COLO668 (cell line): ENCODE measurements around the gene ADAMTS2.

Experiments used
- DNase-seq: peaks from one replicate; lab custom pipeline; 2025; ENCODE audit not compliant: unreplicated experiment; lab: John Stamatoyannopoulos, UW

ADAMTS2 gene

DNA sequence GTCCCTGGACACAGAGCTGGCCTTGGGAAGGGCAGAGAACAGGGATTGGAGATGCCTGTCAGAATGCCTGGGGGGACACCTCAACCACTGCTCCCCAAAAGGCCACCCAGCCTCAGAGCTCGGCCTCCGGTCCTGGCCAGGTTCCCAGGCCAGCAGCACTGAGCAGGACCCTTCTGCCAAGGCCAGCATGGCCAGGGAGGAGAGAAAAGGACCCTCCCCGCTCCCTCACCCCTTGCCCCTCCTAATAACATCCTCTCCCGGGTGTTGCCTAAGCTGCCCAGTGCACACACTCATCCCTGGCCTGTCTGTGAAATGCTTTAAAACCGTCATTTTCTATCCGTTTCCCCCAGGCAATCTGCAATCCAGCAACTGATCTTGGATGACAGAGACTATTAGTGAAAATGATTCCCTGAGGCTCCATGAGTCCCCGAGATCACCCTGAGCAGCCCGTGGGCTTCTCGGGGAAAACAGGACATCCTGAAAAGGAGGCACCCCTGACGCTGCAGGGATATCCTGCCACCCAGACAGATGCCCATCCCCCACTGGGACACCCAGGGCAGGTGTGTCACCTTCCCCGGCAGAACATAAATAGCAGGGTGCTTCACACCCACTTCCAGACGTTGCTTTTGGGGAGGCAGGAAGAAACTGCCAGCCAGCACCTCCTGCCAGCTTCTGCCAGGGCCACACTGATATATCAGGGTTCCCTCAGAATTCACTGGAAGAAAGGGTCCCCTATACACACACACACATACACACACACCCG is 75.3 kb downstream of the ADAMTS2 start:
- no peak for DNase-seq

DNA sequence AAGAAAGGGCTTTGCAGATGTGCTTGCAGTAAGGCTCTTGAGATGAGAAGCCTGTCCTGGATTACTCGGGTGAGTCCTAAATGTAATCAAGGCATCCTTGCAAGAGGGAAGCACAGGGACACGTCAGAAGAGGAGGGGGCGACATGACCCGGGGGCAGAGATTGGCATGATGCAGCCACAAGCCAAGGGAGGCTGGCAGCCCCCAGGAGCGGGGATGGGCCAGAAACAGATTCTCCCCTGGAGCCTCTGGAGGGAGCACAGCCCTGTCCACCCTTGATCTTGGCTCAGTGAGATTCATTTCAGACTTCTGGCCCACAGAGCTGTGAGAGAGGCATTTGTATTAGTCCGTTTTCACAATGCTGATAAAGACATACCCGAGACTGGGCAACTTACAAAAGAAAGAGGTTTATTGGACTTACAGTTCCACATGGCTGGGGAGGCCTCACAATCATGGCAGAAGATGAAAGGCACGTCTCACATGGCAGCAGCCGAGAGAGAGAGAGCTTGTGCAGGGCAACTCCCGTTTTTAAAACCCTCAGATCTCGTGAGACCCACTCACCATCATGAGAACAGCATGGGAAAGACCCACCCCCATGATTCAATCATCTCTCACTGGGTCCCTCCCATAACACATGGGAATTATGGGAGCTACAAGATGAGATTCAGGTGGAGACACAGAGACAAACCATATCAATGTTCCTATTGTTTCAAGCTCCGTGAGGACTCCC is 76.1 kb downstream of the ADAMTS2 start:
- DNase-seq, result no peak

DNA sequence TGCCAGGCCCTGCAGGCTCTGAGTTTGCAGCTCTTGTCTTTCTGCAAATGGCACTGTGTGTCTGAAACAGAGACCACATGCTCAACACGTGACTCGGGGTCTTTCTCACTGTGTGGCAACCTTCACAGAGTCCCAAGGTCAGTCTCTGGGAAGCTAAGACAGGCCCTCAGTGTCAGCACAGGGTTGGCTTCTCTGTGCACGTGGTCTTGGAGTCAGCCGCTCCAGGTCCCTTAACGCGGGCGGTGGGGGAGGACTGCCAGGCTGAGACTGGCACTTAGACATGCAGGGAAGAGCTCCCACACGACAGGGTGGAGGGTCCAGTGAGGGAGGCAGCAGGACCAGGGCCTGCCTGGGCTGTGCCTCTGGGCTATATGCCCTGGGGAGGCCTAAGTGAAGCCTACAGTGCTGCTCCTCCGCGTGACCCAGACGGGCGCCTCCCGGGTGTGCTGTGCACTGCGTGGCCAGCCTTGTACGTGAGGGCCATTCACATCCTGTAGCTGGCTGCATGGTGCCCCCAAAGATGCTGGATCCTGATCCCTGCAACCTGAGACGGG is 76.8 kb downstream of the ADAMTS2 start:
- no peak for DNase-seq

DNA sequence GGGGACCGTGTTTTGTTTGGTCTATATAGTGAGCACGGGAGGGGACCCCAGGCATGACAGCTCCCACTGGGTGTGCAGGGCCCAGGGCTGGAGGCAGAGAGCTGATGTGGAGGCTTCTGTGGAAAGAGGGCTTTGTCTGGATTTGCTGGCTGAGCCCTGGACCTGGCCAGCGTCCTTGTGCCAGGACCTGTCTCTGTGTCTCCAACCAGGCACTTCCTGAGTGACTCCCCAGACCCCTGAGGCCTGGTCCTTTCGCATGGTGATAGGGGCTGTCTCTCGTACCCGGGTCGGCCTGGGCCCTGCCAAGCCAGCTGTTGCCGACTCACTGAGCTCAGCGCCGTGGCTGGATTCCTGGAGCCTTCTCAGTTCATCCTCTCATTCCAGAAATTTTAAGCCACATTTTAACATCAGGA is 77.6 kb downstream of the ADAMTS2 start:
- DNase-seq, result no peak

DNA sequence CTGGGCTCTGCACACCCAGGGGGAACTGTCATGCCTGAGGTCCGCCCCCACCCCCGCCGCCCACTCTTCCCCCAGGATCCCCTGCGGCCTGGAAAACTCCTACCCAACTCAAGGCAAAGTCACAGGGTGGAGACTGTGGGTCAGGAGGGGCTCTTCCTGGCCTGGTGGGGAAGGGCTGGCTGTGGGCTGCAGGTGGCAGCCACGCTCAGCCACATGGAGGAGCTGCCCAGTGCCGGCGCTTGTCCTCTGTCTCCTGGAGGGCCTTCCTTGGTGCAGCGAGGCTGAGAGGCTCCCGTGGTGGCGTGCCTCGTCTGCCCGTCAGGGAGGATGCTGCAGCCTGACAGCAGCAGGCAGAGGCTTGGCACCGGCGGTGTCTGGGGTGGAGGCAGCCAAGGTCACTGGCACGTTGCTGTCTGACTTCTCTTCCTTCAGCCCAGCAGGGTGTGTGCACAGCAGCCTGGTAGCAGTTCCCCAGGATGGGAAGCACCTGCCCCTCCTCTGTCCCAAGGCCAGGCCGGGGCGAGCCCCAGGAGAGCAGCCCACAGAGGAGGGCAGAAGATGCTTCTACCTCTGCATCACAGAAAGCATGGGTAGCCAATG is 78.1 kb downstream of the ADAMTS2 start:
- DNase-seq, result no peak

DNA sequence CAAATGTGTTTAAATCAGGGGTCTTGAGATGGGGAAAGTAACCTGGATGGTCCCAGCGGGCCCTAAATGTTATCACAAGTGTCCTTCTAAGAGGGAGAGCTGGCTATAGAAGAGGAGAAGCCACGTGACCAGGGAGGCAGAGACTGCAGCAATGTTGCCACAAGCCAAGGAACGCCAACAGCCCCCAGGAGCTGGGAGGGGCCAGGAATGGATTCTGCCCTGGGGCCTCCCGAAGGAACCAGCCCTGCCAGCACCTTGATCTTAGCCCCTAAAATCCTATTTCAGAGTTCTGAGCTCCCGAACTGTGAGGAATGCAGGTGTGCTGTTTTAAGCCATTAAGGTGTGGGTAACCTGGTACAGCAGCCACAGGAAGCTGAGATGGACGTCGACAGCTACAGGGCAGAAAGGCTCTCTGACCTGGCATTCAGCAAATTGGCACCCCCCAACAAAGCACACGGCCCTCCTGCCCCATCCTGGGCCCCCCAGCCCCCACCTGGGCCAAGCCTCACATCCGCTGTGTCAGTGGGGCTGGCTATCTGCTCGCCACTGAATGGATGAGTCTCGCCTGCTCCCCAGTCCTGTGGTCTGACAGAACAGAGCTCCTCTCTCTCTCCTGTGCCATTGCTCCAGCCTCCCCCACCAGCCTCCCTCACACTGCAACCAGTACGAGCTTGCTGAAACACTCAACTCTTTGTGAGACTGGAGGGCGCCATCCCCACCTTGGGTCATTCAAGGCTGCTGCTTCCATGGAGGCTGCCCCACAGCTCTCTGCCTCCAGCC is 78.8 kb downstream of the ADAMTS2 start:
- no peak for DNase-seq

DNA sequence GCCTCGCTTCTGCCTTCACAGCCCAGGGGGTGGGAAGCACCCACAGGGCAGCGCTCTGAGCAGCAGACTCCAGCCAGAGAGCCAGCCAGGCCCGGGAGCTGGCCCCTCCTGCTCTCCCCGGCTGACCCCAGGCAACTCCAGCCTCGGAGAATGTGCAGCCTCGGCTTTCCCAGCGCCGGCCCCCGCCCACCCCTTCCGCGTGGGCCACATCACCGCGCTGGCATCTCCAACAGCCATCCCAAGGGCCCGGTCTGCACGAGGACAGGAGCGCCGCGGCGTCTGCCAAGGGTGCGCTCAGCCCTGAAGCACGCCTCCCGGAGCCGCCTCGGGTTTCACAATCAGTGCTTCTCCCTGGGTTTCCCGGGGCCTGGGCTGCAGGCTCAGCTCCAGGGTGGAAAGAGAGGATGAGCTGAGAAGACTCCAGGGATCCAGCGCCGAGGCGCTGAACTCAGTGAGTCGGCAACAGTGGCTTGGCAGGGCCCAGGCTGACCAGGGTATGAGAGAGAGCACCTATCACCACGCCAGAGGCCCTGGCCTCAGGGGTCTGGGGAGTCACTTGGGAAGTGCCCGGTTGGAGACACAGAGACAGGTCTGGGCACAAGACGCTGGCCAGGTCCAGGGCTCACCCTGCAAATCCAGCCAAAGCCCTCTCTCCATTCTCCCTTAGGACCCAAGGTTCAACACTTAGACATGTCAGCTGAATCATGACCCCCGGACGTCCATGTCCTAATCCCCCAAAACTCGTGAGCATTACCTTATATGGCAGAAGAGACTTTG is 79.6 kb downstream of the ADAMTS2 start:
- DNase-seq, result no peak

DNA sequence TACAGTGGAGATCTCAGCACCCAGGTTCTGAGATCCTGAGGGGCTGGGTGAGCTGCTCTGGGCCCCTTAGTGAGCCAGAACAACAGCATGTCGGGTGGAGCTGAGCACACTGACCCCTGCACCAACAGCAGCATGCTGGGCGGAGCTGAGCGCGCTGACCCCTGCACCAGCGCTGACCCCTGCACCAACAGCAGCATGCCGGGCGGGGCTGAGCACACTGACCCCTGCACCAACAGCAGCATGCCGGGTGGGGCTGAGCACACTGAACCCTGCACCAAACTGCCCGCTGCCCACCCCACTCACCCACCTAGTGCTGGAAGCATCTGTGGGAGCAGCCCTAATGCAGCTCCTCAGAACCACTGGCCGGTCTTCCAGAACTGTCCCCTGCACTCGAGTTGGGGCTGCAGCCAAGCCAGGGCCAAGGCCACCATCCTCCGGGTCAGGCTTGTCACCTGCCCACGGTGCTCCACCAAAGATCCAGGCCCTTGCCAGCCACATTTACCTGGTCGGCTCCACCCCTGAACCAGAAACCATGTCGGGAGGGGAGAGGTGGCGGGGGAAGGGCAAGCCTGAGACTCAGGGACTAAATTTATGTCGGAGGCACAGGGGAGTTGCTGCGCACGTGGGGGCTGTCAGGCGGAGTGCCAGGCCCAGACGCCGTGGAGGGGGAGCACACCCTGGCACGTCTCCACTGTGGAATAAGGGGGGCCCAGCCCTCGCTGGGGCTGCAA is 80.3 kb downstream of the ADAMTS2 start:
- DNase-seq, result no peak

DNA sequence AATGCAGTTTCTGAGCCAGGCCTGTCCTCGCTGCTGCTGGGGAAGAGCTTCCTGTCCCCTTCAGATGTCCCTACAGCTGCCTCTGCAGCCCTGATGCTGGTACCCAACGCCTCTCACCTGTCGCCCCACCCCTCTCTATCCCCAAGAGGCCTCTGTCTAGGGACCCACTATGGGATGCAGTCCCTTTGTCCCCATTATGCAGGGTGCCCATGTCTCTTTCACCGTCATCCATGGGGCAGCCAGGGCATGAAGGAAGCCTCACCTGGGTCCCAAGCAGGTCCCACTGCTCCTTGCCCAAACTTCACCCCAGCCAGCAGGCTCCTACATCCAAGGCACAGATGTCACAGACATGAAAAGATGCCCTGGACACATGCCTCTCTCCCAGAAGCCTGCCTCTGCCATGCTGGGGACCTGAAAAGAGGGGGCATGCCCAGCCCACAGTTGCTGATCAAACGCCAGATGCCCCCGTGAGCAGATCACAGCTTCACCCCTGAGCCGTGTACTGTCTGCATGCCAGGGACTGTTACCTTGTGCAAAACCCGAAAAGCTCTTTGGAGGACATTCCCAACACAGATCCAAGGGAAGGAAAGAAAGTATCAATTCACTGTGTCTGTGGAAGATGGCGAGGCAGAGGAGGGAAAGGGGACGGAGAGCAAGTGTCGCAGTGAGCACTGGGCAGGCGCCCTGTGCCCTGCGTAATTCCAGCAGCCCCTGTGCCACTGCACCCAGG is 81.0 kb downstream of the ADAMTS2 start:
- DNase-seq, result no peak

DNA sequence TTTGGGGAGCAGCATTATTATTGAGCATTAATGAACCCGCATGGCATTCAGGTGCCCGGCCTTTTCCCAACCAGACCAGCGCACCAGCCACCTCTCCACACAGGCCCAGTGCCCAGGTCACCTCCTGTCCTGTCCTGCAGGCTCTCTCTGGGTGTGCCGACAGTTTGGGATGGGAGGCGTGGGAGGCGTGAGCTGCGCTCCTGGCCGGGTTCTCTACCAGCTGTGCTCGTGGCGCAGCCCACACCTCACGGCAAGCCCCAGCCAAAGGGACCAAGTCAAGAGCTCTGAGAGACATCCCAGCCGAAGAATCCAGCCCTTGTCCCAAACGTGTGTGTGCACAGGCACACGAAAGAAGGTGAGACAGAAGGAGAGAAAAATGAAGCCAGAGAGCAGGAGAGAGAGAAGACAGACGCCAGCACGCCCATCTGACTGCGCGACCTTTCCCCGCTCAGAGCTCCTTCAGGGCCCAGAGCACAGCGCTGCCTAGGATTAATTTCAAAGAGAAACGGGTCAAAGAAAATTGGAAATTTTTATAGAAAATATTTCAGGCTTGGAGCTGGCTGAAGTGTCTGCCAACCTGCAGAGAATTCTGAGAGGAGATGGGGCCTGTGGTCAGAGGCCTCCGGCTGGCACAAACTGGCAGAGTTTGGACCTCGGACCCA is 81.7 kb downstream of the ADAMTS2 start:
- DNase-seq, result no peak

DNA sequence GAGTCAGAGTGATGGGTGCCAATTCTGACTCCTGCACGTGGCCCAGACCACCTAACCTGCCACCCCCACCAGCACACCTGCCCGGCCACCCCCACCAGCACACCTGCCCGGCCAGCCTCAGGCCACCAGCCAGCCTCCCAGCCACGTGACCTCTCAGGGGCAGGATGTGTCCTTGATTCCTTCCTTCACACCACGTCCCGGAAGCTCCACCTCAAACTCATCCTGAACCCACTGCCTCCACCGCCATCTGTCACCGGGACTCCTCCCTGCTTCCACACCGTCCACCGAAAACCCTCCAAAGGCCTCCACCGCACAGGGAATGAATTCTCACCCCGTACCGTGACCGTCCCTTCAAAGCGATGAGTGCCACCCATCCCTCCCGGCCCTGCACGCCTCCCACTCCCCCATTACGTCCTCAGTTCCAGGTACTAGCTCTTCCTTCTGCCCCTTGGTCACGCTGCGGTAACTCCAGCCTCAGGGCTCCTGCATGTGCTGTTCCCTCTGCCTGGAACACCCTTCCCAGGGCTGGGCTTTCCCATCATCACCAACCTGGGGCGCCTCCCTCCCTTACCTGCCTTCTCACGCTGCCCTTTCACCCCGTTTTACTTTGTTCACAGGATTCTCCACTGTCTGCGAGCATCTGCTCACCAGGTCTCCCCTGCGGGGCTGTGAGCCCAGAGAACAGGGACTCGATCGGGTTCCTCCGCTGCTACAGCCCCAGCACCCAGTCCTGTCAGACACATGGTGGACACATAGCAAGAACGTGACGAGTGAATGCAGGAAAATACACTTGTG is 82.9 kb downstream of the ADAMTS2 start:
- DNase-seq, result no peak

DNA sequence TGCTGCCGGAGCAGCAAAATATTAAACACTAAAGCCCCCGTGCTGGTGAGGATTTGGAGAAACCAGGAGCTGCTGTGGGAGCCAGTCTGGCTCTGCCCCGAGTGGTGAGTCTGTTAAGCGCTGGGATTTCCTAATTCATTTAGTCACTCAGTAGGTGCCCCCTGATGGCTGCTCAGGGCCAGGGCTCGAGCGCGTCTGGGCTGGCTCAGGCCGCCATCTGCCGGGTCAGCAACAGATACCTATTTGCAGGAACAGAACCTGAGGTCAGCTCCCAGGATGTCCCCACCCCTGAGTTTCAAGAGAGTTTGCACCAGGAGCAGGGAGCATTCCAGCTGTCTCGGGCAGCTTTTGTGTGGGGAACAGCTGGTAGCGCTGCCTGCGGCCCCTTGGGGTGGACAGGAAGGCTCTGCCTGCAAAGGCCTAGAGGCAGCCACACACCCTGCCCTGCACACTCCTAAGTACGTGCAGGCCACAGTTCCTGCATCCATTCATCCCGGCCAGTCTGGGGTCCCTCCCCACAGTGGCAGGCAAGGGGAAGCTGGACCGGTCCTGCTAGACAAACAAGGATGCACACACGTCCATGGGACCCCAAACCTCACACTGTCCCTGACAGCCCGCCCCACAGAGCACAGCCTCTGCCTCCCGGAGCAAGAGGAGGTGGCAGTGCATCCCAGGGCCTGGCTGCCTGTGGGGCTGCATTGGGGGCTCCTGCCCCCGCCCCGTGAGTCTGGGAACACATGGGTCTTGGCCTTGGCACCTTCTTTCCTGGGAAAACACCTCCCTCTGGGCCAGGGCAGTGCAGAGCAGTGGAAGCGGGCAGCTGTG is 83.7 kb downstream of the ADAMTS2 start:
- DNase-seq, result no peak

DNA sequence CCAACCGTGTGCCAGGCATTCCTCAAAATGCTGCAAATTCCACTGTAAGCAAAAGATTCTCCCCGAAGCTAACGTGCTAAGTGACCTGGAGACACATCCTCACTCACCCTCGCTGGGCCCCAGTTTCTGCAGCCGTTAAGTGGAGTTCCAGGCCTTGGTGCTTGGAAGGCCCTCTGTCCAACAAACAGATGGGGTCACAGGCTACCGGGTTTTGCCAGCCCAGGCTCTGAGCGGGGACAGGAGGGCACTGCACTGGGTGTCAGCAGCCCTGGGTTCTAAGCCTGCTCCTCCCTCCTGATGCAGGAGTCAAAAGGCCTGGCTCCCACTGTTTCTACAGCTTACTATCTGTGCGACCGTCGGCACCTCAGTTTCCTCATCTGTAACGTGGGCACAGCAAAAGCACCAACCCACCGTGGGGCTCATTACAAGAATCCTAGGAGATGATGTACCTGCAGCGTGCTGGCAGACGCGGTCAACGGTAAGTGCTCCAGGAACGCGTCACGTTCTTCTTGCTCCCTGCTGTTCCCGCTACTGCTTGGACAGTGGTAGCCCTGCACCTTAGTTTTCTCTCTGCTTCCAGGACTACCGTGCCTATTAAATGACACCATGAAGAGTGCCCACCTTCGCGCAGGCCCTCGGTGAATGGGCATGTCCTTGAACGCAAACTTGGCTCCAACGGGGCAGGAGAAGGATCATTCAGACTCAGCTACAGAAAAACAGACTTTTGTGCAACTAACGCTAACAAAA is 84.8 kb downstream of the ADAMTS2 start:
- no peak for DNase-seq

DNA sequence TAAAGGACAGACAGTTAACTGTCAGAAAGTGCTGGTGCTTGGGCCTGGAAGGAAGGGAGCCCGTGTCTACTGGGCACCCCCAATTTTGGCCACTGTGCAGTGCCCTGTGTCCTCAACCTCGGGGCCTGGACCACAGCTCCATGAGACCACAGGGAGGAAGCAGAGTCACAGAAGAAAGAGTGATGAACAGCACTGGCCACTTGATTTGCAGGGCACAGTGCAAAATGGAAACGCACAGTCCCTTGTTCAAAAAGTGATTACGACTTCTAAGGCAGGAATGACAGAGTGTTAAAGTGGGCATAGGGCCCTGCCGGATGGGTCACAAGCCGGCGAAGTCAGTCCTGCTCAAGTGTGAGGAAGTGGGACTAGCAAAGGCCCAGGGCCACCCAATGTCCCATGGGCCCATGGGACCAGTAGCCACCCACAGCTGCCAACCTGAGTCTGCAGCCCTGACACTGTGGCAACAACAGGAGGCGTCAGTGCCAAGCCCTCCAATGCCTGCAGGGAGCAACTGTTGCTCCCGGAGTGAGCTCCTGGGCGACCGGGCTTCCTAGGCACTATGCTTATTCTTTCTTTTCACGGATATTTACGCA is 85.4 kb downstream of the ADAMTS2 start:
- no peak for DNase-seq

DNA sequence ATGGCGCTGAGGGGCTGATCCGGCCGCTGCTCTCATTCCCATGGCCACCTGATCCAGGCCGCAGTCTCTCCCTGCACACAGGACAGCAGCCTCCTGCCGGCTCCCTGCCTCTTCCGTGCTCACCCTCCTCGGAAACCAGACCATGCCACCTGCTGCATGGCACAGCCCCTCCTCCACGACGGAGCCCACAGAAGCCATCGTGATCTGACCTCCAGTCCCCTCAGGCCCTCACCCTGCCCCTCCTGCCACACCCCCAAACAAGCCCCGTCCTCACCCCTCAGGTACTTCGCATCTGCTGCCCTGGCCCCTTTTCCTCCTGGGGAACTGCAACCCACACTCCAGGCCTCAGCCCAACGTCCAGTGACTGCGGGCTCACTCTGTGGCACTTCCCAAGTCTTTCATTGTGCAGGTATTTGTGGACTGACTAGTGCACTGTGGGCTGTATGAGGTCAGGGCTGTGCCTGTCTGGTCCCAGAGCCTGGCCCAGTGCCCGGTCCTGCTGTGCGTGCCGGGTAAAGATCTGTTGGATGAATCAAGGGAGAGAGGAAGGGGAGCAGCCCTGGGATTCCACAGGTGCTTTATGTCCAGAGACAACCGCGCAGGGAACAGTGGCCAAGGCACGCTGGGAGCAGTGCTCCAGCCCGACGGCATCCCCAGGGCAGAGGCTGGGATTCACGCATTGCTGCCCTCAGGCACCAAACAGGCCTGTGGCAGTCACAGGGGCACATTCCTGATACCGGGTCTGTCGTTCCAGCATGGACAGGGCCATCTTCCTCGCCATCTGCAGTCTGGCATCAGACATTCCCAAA is 86.1 kb downstream of the ADAMTS2 start:
- no peak for DNase-seq
